Measurements from ENCODE around the gene TMEM256. TPM values are rescaled to one million over a fixed set of nuclear protein-coding genes. Genes with fewer than 3 reads are reported as not detected.

The TMEM256 gene
- total RNA-seq, 1 experiment from 2014 or later = 55.4 TPM

- no peaks in the 10 kb centered on the region for H3K9me2 ChIP-seq (ENCODE audit: insufficient read depth)
- BruUV-seq (replicated peaks) = no TSS peak
These were observed 19.3 kb downstream of the TMEM256 start for GRCh38 chr17:7384489-7385081.

DNA sequence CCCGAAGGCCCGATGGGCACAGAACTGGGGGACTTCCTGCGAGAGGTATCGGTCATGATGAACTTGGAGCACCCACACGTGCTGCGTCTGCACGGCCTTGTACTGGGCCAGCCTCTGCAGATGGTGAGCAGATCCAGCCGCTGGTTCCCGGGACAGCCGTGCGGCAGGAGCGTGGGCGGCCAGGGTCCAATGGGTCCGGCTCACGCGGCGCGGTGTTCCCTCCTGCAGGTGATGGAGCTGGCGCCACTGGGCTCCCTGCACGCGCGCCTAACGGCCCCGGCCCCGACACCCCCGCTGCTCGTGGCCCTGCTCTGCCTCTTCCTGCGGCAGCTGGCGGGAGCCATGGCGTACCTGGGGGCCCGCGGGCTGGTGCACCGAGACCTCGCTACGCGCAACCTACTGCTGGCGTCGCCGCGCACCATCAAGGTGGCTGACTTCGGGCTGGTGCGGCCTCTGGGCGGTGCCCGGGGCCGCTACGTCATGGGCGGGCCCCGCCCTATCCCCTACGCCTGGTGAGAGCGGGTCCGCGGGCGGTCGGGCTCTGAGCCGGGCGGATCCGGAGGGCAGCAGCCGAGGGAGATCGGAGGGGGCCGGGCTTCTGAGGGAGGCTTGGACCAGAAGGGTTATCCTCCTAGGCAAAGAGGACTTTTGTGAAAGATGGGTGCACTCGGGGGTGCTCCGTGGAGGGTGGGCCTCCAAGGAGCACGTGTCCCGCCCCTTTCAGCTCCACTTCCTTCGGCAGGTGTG is 20.0 kb downstream of the TMEM256 start:
- no peaks in the 10 kb centered on the region for H3K27me3 ChIP-seq (ENCODE audit: insufficient read depth, low read depth)
- H3K4me3 ChIP-seq = no peak overlapping the region
- H3K4me1 ChIP-seq (replicated peaks; ENCODE audit: insufficient read depth) = no peaks in the 10 kb centered on the region
- H4K20me1 ChIP-seq (ENCODE audit: insufficient read depth) = no peaks in the 10 kb centered on the region
- H3K4me2 ChIP-seq = no peak overlapping the region
- BruUV-seq (replicated peaks) = no TSS peak
- no peaks in the 10 kb centered on the region for H3K9me3 ChIP-seq (ENCODE audit: insufficient read depth, low read depth)
- TF ChIP-seq CTCF (conservative IDR thresholded peaks at IDR 0.05) = no peak
- H3K27ac ChIP-seq = no peak overlapping the region
- POLR2A ChIA-PET (ENCODE audit: unreplicated experiment) = interaction anchor here (0.6 kb wide), 1 partner anchor 60 kb away, joined by 3 read pairs; no protein-coding TSS in a partner anchor
- no peak overlapping the region for H2AFZ ChIP-seq
- no peaks in the 10 kb centered on the region for H3K36me3 ChIP-seq (ENCODE audit: low read depth)
- no peaks in the 10 kb centered on the region for H3K9me2 ChIP-seq (ENCODE audit: insufficient read depth)
- no peaks in the 10 kb centered on the region for H3F3A ChIP-seq (ENCODE audit: insufficient read depth, low read depth)
- CTCF ChIA-PET = interaction anchor here (0.6 kb wide), 1 partner anchor 17 kb away, joined by 3 read pairs; no protein-coding TSS in a partner anchor
- no peak for DNase-seq
- H3K79me2 ChIP-seq (ENCODE audit: low read depth) = 0 out of 2 replicates have a peak, but pooled peaks cover 4% of the 10 kb centered on the region
- intact Hi-C loops (cut with micrococcal nuclease; ENCODE audit: unreplicated experiment) = no loop called here

More at GRCh38 chr17:7384489-7385081, 19.3 kb downstream of the TMEM256 start:
- Histone ChIP-seq H3K27ac (no peak overlapping the region), H4K20me1 (ENCODE audit: insufficient read depth) (no peaks in the 10 kb centered on the region), H3K27me3 (ENCODE audit: insufficient read depth, low read depth) (no peaks in the 10 kb centered on the region), H3F3A (ENCODE audit: insufficient read depth, low read depth) (no peaks in the 10 kb centered on the region), H3K4me1 (replicated peaks; ENCODE audit: insufficient read depth) (no peaks in the 10 kb centered on the region), H3K36me3 (ENCODE audit: low read depth) (no peaks in the 10 kb centered on the region), H3K79me2 (ENCODE audit: low read depth) (0 out of 2 replicates have a peak, but pooled peaks cover 4% of the 10 kb centered on the region), H2AFZ (no peak overlapping the region), H3K4me3 (no peak overlapping the region), H3K9me3 (ENCODE audit: insufficient read depth, low read depth) (no peaks in the 10 kb centered on the region), H3K4me2 (no peak overlapping the region)
- TF ChIP-seq EZH2 (IDR thresholded peaks at IDR 0.05; ENCODE audit: low read depth) = no peak
- TF ChIP-seq CTCF (conservative IDR thresholded peaks at IDR 0.05) = no peak
- POLR2A ChIA-PET (ENCODE audit: unreplicated experiment) = interaction anchor here (0.6 kb wide), 1 partner anchor 59 kb away, joined by 3 read pairs; no protein-coding TSS in a partner anchor
- no peak for DNase-seq
- CTCF ChIA-PET = interaction anchor here (0.6 kb wide), 1 partner anchor 16 kb away, joined by 3 read pairs; no protein-coding TSS in a partner anchor
- intact Hi-C loops (cut with micrococcal nuclease; ENCODE audit: unreplicated experiment) = no loop called here

- intact Hi-C loops (cut with micrococcal nuclease; ENCODE audit: unreplicated experiment) = no loop called here
- H3K27me3 ChIP-seq (ENCODE audit: insufficient read depth, low read depth) = no peaks in the 10 kb centered on the region
- H3K79me2 ChIP-seq (ENCODE audit: low read depth) = 0 out of 2 replicates have a peak, but pooled peaks cover 4% of the 10 kb centered on the region
- no peaks in the 10 kb centered on the region for H3F3A ChIP-seq (ENCODE audit: insufficient read depth, low read depth)
- DNase-seq = no peak
- no peaks in the 10 kb centered on the region for H3K9me2 ChIP-seq (ENCODE audit: insufficient read depth)
- no peaks in the 10 kb centered on the region for H4K20me1 ChIP-seq (ENCODE audit: insufficient read depth)
- ChIA-PET CTCF (interaction anchor here (0.6 kb wide), 2 partner anchors 25 to 765 kb away, joined by 5 to 6 read pairs; no protein-coding TSS in a partner anchor), POLR2A (ENCODE audit: unreplicated experiment) (no interaction called here)
- no peak overlapping the region for H3K4me3 ChIP-seq
- H2AFZ ChIP-seq = no peak overlapping the region
- TF ChIP-seq EZH2 (IDR thresholded peaks at IDR 0.05; ENCODE audit: low read depth) (no peak), CTCF (conservative IDR thresholded peaks at IDR 0.05) (no peak)
- H3K4me2 ChIP-seq = no peak overlapping the region
- H3K27ac ChIP-seq = no peak overlapping the region
- BruUV-seq (replicated peaks) = no TSS peak
- H3K4me1 ChIP-seq (replicated peaks; ENCODE audit: insufficient read depth) = no peaks in the 10 kb centered on the region
- no peaks in the 10 kb centered on the region for H3K9me3 ChIP-seq (ENCODE audit: insufficient read depth, low read depth)
- no peaks in the 10 kb centered on the region for H3K36me3 ChIP-seq (ENCODE audit: low read depth)
These were observed 20.5 kb downstream of the TMEM256 start for GRCh38 chr17:7383371-7383741.
